ENCODE measurements around the gene UPF1.

DNA sequence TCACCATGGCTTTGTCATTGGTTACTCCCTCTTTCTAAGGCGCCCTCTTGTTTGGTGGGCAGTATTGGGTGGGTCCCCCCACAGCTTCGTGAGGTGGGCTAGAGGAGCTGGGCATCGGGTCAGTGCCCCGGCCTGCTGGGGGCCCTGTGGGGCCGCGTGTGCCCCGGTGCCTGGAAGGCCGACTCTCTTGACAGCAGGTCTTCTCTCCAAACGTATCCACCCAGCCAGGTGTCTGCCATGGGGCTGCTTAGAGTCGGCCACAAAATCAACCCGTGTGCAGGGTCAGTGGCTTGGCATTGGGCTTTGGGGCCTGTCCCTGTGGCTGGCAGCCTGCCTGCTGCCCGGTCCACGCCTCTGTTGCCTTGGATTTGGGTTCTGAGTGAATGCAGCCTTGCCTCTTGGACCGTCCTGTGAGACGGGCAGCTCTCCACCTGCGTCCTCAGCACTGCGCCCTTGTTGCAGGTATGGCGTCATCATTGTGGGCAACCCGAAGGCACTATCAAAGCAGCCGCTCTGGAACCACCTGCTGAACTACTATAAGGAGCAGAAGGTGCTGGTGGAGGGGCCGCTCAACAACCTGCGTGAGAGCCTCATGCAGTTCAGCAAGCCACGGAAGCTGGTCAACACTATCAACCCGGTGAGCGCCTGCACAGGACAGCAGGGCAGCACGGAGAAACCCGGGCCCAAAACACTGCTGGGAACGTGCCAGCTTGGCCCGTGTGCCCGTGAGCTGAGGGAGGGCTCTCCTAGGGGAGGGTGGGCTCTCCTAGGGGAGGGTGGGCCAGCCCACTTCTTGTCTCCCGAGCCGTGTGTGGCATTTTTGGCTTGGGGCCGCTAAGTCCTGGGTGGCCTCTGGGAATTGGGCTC is 31.4 kb downstream of the UPF1 start:
- TF ChIP-seq, protein P1, sequence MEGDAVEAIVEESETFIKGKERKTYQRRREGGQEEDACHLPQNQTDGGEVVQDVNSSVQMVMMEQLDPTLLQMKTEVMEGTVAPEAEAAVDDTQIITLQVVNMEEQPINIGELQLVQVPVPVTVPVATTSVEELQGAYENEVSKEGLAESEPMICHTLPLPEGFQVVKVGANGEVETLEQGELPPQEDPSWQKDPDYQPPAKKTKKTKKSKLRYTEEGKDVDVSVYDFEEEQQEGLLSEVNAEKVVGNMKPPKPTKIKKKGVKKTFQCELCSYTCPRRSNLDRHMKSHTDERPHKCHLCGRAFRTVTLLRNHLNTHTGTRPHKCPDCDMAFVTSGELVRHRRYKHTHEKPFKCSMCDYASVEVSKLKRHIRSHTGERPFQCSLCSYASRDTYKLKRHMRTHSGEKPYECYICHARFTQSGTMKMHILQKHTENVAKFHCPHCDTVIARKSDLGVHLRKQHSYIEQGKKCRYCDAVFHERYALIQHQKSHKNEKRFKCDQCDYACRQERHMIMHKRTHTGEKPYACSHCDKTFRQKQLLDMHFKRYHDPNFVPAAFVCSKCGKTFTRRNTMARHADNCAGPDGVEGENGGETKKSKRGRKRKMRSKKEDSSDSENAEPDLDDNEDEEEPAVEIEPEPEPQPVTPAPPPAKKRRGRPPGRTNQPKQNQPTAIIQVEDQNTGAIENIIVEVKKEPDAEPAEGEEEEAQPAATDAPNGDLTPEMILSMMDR (conservative IDR thresholded peaks at IDR 0.05; ENCODE audit: low read length), result no peak
- TF ChIP-seq EZH2phosphoT487 (IDR thresholded peaks at IDR 0.05; ENCODE audit: borderline replicate concordance, low read depth, low read length), result no peak

Measured in OCI-LY7 (cell line).